GM18505 (cell line): Measurements from ENCODE around the gene H2BK1.

Experiments
- ATAC-seq: cut with Tn5 transposase; IDR thresholded peaks from one replicate; pipeline ENCODE4 v1.9.1; 2021; ENCODE audit not compliant: unreplicated experiment
- POLR2A ChIP-seq: IDR thresholded peaks from 4 replicates; pipeline ENCODE4 v1.6.1; 2011; ENCODE audit warnings: borderline replicate concordance; ENCODE audit not compliant: insufficient read depth, insufficient read length; ENCODE audit errors: extremely low read depth

H2BK1 gene

GRCh38 chr7:151211155-151211772 is 976 bp upstream of the H2BK1 start:
- no peak for ATAC-seq
- no peak for TF ChIP-seq POLR2A

DNA sequence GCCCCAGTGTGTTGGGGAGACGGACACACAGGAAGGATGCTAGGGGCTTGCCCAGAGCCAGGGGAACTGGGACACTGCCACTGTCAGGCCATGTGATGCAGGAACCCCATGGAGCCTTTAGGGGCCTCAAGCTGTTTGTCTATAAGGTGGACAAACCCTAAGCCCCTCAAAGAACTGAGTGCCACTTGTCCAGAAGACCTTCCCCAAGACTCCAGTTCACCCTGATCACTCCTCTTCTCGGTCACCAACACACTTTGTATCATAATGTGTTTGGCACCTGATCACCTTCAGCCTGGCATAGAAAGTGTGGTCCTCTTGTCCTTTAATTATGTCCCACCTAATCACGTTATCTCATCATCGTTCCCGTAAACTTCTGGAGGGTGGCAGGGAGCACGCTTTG is 700 bp downstream of the H2BK1 start:
- no peak for TF ChIP-seq POLR2A
- no peak for ATAC-seq

DNA sequence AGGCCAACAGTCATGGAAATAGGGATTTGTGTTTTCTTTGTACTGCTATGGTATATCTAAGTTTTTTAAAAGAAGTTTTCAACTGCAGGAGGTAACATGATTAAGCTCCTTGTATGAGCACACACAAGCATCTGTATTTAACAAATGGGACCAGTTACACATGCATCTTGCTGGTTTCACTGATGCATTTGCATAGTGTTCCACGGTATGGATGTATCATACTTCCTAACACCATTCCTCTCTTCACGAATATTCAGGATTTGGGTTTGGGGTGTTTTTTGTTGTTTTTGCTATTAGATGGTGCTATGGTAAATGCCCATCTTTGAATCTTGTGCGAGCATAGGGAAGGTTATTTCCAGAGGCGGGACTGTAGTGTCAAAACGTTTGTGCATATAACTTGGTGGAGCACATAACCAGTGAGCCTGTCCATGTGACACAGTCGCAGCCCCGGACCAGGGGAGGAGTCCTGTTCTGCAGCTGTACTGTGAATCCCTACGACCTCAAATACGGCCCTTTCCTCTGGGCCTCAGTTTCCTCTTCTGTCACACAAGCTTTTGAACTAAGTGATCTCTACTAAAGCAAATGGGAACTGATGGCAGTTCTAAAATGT is 1.9 kb downstream of the H2BK1 start:
- no peak for ATAC-seq
- no peak for TF ChIP-seq POLR2A

GRCh38 chr7:151207804-151208203 is 2.5 kb downstream of the H2BK1 start:
- TF ChIP-seq POLR2A: no peak
- no peak for ATAC-seq

GRCh38 chr7:151207315-151207714 is 3.0 kb downstream of the H2BK1 start:
- TF ChIP-seq POLR2A: no peak
- no peak for ATAC-seq

DNA sequence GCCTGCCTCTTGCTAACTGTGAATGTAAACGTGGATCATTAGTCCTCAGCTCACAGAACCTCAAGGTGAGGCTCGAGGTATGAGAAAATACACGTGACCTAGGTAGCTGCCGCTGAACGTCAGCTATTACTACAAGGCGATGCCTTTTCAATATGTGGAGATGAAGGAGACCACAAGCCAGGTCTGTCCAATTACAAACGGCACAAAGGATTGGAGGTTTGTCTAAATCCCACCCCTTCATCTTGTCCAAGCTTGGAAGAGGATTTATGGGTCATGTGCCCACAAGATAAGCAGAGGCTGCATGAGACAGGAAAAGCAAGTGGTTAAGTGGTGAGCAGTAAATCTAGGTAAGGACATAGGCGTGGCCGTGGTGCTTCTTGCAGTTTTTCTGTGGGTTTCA is 3.4 kb downstream of the H2BK1 start:
- TF ChIP-seq POLR2A: no peak
- no peak for ATAC-seq

- no peak for TF ChIP-seq POLR2A
- ATAC-seq: no peak
These were observed 4.6 kb downstream of the H2BK1 start for GRCh38 chr7:151205730-151206129.

DNA sequence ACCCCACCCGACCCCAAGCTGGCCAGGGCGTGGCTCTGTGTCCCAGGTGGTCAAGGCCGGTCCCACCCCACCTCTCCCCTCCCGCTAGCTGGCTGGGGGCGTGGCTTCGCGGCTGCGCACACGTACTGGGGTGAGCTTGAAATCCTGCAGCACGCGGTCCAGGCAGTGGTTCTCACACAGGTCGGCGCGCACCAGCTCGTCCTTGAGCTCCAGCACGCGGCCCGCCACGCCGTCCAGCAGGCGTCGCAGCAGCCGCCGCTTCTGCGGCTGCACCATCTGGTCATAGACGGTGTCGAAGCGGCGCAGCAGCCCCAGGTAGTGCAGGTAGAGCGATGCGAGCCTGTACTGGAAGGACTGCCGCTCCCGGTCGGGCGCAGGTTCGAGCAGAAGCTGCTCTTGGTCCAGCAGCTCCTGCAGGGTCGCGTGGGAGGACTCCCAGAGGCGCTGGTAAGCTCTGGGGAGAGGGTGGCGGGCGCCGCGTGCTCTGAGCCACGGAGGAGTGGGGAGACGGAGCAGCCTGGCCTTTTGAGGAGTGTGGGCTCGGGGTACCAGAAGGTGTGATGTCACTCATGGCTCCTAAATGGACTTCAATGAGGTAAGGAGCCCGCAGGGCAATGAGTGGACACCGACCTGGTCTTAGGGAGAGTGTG is 5.8 kb downstream of the H2BK1 start:
- ATAC-seq: no peak
- TF ChIP-seq POLR2A: no peak

DNA sequence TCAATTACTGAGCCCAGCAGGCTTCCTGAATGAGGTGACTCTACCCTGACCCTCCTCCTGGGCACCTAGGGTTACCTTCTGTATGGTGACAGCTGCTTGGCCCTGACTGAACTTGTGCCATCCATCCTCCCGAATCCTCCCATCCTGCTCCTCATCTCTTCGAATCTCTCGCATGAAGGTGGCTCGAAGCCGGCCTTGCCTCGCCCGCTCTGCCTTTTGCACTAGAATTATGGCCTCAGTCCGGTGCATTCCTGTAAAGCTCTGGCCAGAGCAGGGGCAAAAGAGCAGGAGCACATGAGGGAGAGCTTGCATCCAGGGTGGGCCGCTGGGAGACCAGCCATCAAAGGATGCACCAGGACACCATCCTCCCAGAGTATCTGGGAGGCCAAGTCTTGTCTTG is 7.5 kb downstream of the H2BK1 start:
- TF ChIP-seq POLR2A: no peak
- no peak for ATAC-seq

GRCh38 chr7:151201751-151202150 is 8.5 kb downstream of the H2BK1 start:
- no peak for TF ChIP-seq POLR2A
- no peak for ATAC-seq

DNA sequence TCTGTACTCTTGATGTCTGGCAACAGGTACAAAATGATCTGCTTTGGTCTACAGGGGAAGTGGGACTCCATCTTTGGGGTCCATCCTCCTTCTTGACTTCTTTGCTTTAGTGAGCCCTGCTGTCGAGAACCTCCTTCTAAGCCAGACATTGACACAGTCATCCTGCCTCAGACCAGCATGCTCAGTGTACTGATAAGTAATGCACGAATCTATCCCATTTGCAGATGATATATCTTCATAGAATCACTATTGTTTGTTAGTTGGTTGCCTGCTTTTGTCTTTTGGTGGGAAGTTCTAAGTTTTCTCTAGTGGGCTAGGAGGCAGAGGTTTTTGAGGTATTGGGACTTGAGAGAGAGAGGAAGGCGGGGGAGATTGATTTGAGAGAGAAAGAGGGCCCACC is 8.9 kb downstream of the H2BK1 start:
- no peak for TF ChIP-seq POLR2A
- no peak for ATAC-seq

DNA sequence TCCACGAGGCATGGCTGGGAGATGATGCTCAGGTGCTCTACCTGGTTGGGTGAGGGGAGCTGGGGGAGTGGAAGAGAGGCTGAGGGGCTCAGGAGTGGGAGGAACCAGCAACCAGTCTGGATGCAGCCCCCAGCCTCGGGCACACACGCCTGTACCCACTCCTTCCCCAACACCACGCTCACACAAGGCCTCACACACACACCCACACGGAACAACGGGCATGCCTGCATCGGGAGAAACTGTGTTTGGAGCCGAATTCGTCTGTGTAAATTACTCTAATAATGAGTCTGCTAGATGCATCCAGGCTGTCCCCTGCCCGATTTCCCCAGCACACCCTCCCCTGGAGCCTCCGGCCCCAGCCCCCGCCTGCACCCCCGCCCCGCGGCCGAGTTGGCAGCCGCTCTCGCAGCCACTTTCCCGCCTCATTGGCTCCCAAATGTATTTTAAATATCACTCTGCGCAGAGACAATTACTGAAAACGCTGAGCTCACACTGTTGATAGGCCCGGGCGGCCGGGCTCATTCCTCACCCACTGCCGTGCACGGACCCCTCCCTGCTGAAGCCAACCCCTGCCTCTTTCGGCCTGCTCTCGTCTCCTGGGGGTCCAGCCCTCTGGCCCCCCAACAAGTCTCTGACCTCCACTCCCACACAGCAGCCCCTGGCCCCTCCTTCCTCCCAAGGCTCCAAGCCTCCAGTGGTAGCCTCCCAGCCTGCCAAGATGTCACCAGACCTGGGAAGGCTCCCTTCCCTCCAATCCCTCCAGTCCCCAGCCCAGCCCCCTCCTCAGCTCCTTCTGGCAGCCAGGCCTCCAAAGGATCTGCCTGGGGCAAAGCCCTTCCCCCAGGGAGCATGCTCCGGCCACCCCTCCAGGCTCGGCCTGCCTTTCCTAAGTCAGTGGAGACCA is 11.1 kb downstream of the H2BK1 start:
- ATAC-seq: no peak
- TF ChIP-seq POLR2A: no peak

- ATAC-seq: no peak
- TF ChIP-seq POLR2A: no peak
These were observed 12.4 kb downstream of the H2BK1 start for GRCh38 chr7:151197932-151198331.
